ENCODE results near the gene GNAL.

Gene GNAL

DNA sequence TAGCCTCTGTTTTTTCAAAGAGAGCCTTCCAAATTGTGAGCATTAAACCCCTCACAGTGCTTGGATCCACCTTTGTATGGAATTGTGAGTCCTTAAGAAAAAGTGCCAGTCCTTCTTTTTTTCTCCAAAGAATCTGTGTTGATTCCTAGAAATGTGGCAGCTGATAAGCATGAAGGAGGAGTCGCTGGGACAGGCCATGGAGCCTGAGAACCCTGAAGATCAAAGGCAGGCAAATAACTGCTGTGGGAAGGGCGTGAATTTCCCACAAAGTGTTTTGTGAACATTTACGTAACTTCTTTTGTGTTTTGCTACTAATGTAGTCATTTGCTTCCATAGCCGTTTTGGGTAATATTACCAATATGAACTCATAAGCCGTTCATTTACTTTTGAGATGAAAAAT lies 134.5 kb downstream of the GNAL start:
- H2BK5ac ChIP-seq (ENCODE audit: low read depth, low read length, poor library complexity, severe bottlenecking) = no peak overlapping the region
- H4K8ac ChIP-seq (ENCODE audit: low read length) = no peak overlapping the region
- 39% methylated on average over 3 of the region's 5 CpGs for WGBS
- no peak overlapping the region for H2AFZ ChIP-seq (ENCODE audit: low read depth, low read length)
- no peak overlapping the region for H3K9ac ChIP-seq (ENCODE audit: low read length)
- no peaks in the 10 kb centered on the region for H3K27me3 ChIP-seq (ENCODE audit: control insufficient read depth in 1 of 2, insufficient read depth in 1 of 2, low read length in 2 of 2)
- H3K4me1 ChIP-seq (ENCODE audit: control insufficient read depth, insufficient read depth, low read depth, low read length) = no peaks in the 10 kb centered on the region
- H3K79me1 ChIP-seq (replicated peaks; ENCODE audit: low read length, poor library complexity, severe bottlenecking) = no peaks in the 10 kb centered on the region
- no peak overlapping the region for H3K23ac ChIP-seq (ENCODE audit: low read length in 2 of 2)
- H3K36me3 ChIP-seq (ENCODE audit: control insufficient read depth in 1 of 2, insufficient read depth in 2 of 2, low read depth in 1 of 2, low read length in 2 of 2) = no peaks in the 10 kb centered on the region
- H2BK120ac ChIP-seq (ENCODE audit: low read depth, low read length) = no peak overlapping the region
- H2AK5ac ChIP-seq (ENCODE audit: low read length, severe bottlenecking) = no peak overlapping the region
- no peak for DNase-seq
- no peak overlapping the region for H3K4me2 ChIP-seq (ENCODE audit: low read length, poor library complexity, severe bottlenecking)
- H3K9me3 ChIP-seq (ENCODE audit: control insufficient read depth, low read length) = no peaks in the 10 kb centered on the region
- H4K91ac ChIP-seq (ENCODE audit: low read length) = no peak overlapping the region
- no peak overlapping the region for H3K27ac ChIP-seq (ENCODE audit: low read length, poor library complexity, severe bottlenecking)
- H3K18ac ChIP-seq (ENCODE audit: low read depth in 1 of 2, low read length in 2 of 2) = no peak overlapping the region
- H3K4ac ChIP-seq (ENCODE audit: low read depth in 1 of 2, low read length in 2 of 2) = no peak overlapping the region
- no peak overlapping the region for H2BK12ac ChIP-seq (ENCODE audit: low read length in 2 of 2)
- no peak overlapping the region for H3K14ac ChIP-seq (ENCODE audit: low read length in 2 of 2)
- H3K4me3 ChIP-seq (ENCODE audit: insufficient read depth in 1 of 2, low read depth in 1 of 2, low read length in 2 of 2) = no peak overlapping the region
- H2BK15ac ChIP-seq (ENCODE audit: low read depth, poor library complexity, severe bottlenecking) = no peak overlapping the region

DNA sequence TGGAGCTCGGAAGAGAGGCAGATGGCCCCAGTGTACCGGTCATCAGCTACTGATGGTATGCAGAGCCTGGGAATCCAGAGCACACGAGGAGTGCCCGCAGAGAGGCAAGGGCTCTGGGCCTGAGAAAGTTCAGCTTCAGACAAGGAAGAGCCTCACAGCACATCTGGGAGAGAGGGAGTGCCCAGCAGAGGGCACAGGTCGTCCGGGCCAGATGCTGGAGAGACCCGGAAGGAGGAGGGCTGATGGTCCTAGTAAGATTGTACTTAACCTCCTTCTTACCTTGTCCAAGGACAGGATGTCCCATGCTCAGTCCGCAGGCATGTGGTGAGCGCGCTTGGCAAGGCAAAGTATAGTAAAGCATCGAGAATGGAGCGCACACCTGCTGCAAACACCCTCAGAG lies 137.8 kb downstream of the GNAL start:
- H3K4me3 ChIP-seq (ENCODE audit: insufficient read depth in 1 of 2, low read depth in 1 of 2, low read length in 2 of 2) = no peak overlapping the region
- H4K8ac ChIP-seq (ENCODE audit: low read length) = no peak overlapping the region
- no peak for DNase-seq
- no peaks in the 10 kb centered on the region for H3K27me3 ChIP-seq (ENCODE audit: control insufficient read depth in 1 of 2, insufficient read depth in 1 of 2, low read length in 2 of 2)
- no peak overlapping the region for H2BK120ac ChIP-seq (ENCODE audit: low read depth, low read length)
- H3K18ac ChIP-seq (ENCODE audit: low read depth in 1 of 2, low read length in 2 of 2) = no peak overlapping the region
- H4K91ac ChIP-seq (ENCODE audit: low read length) = no peak overlapping the region
- no peak overlapping the region for H2BK15ac ChIP-seq (ENCODE audit: low read depth, poor library complexity, severe bottlenecking)
- no peaks in the 10 kb centered on the region for H3K4me1 ChIP-seq (ENCODE audit: control insufficient read depth, insufficient read depth, low read depth, low read length)
- H3K23ac ChIP-seq (ENCODE audit: low read length in 2 of 2) = no peak overlapping the region
- H2AFZ ChIP-seq (ENCODE audit: low read depth, low read length) = no peak overlapping the region
- no peak overlapping the region for H3K4me2 ChIP-seq (ENCODE audit: low read length, poor library complexity, severe bottlenecking)
- no peak overlapping the region for H3K14ac ChIP-seq (ENCODE audit: low read length in 2 of 2)
- no peaks in the 10 kb centered on the region for H3K9me3 ChIP-seq (ENCODE audit: control insufficient read depth, low read length)
- no peak overlapping the region for H3K9ac ChIP-seq (ENCODE audit: low read length)
- 82% methylated on average over 10 of the region's 12 CpGs for WGBS
- no peak overlapping the region for H3K27ac ChIP-seq (ENCODE audit: low read length, poor library complexity, severe bottlenecking)
- H2BK12ac ChIP-seq (ENCODE audit: low read length in 2 of 2) = no peak overlapping the region
- H3K4ac ChIP-seq (ENCODE audit: low read depth in 1 of 2, low read length in 2 of 2) = no peak overlapping the region
- H3K36me3 ChIP-seq (ENCODE audit: control insufficient read depth in 1 of 2, insufficient read depth in 2 of 2, low read depth in 1 of 2, low read length in 2 of 2) = no peaks in the 10 kb centered on the region
- H3K79me1 ChIP-seq (replicated peaks; ENCODE audit: low read length, poor library complexity, severe bottlenecking) = no peaks in the 10 kb centered on the region
- no peak overlapping the region for H2AK5ac ChIP-seq (ENCODE audit: low read length, severe bottlenecking)
- no peak overlapping the region for H2BK5ac ChIP-seq (ENCODE audit: low read depth, low read length, poor library complexity, severe bottlenecking)

DNA sequence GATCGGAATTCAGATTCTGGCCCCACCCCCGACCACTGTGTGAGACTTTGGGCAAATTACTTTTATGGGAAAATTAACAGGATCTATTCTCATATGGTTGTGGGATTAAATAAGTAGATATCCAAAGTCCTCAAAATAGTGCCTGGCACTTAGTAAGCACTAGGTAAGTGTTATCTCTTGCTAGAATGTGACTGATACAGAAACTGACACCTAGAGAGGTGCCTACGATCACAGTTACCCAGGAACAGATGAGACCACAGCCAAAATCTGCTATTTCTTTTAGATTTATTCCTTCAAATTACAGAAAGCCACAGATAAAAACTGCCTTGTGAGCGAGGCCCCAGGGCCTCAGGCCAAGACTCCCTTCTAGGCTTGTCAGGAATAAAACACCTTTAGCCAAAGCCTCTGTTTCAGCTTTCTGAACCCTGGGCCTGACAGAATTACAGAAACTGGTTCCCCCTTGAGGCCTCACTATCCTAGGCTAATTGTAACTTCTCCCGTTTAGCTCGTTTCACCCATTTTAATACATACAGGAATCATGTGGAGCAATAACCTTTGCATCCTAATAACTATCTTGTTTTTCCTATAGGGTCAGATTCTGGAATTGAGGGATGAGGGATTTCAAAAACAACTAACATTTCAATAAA lies 139.8 kb downstream of the GNAL start:
- H4K8ac ChIP-seq (ENCODE audit: low read length) = no peak overlapping the region
- no peak overlapping the region for H2BK15ac ChIP-seq (ENCODE audit: low read depth, poor library complexity, severe bottlenecking)
- no peak for DNase-seq
- no peak overlapping the region for H3K14ac ChIP-seq (ENCODE audit: low read length in 2 of 2)
- H3K4ac ChIP-seq (ENCODE audit: low read depth in 1 of 2, low read length in 2 of 2) = no peak overlapping the region
- no peak overlapping the region for H3K4me2 ChIP-seq (ENCODE audit: low read length, poor library complexity, severe bottlenecking)
- H3K27me3 ChIP-seq (ENCODE audit: control insufficient read depth in 1 of 2, insufficient read depth in 1 of 2, low read length in 2 of 2) = no peaks in the 10 kb centered on the region
- no peaks in the 10 kb centered on the region for H3K4me1 ChIP-seq (ENCODE audit: control insufficient read depth, insufficient read depth, low read depth, low read length)
- H3K9me3 ChIP-seq (ENCODE audit: control insufficient read depth, low read length) = no peaks in the 10 kb centered on the region
- 97% methylated on average over 4 of the region's 6 CpGs for WGBS
- H4K91ac ChIP-seq (ENCODE audit: low read length) = no peak overlapping the region
- H3K36me3 ChIP-seq (ENCODE audit: control insufficient read depth in 1 of 2, insufficient read depth in 2 of 2, low read depth in 1 of 2, low read length in 2 of 2) = no peaks in the 10 kb centered on the region
- no peak overlapping the region for H2BK12ac ChIP-seq (ENCODE audit: low read length in 2 of 2)
- no peak overlapping the region for H3K9ac ChIP-seq (ENCODE audit: low read length)
- H2AFZ ChIP-seq (ENCODE audit: low read depth, low read length) = no peak overlapping the region
- H3K18ac ChIP-seq (ENCODE audit: low read depth in 1 of 2, low read length in 2 of 2) = no peak overlapping the region
- no peak overlapping the region for H2BK5ac ChIP-seq (ENCODE audit: low read depth, low read length, poor library complexity, severe bottlenecking)
- H3K79me1 ChIP-seq (replicated peaks; ENCODE audit: low read length, poor library complexity, severe bottlenecking) = no peaks in the 10 kb centered on the region
- H3K4me3 ChIP-seq (ENCODE audit: insufficient read depth in 1 of 2, low read depth in 1 of 2, low read length in 2 of 2) = no peak overlapping the region
- no peak overlapping the region for H3K23ac ChIP-seq (ENCODE audit: low read length in 2 of 2)
- no peak overlapping the region for H2AK5ac ChIP-seq (ENCODE audit: low read length, severe bottlenecking)
- no peak overlapping the region for H3K27ac ChIP-seq (ENCODE audit: low read length, poor library complexity, severe bottlenecking)
- H2BK120ac ChIP-seq (ENCODE audit: low read depth, low read length) = no peak overlapping the region

DNA sequence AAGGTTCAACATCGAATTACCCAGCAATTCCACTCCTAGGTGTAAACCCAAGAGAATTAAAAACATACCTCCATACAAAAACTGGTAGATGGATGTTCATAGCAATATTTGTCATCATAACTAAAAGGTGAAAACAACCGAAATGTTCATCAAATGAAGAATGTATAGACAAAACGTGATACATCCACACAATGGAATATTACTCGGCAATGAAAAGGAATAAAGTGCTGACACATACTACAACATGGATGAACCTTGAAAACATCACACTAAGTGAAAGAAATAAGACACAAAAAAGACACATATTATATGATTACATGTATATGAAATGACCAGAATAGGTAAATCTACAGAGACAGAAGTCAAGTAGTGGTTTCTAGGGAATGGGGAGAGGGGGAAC lies 141.5 kb downstream of the GNAL start:
- Histone ChIP-seq H3K4ac (ENCODE audit: low read depth in 1 of 2, low read length in 2 of 2) (no peak overlapping the region), H2BK15ac (ENCODE audit: low read depth, poor library complexity, severe bottlenecking) (no peak overlapping the region), H2BK12ac (ENCODE audit: low read length in 2 of 2) (no peak overlapping the region), H3K4me3 (ENCODE audit: insufficient read depth in 1 of 2, low read depth in 1 of 2, low read length in 2 of 2) (no peak overlapping the region), H4K8ac (ENCODE audit: low read length) (no peak overlapping the region), H3K9ac (ENCODE audit: low read length) (no peak overlapping the region), H3K14ac (ENCODE audit: low read length in 2 of 2) (no peak overlapping the region), H3K23ac (ENCODE audit: low read length in 2 of 2) (no peak overlapping the region), H2AK5ac (ENCODE audit: low read length, severe bottlenecking) (no peak overlapping the region), H3K27me3 (ENCODE audit: control insufficient read depth in 1 of 2, insufficient read depth in 1 of 2, low read length in 2 of 2) (no peaks in the 10 kb centered on the region), H3K9me3 (ENCODE audit: control insufficient read depth, low read length) (no peaks in the 10 kb centered on the region), H3K18ac (ENCODE audit: low read depth in 1 of 2, low read length in 2 of 2) (no peak overlapping the region), H2AFZ (ENCODE audit: low read depth, low read length) (no peak overlapping the region), H3K4me2 (ENCODE audit: low read length, poor library complexity, severe bottlenecking) (no peak overlapping the region), H4K91ac (ENCODE audit: low read length) (no peak overlapping the region), H2BK120ac (ENCODE audit: low read depth, low read length) (no peak overlapping the region), H3K4me1 (ENCODE audit: control insufficient read depth, insufficient read depth, low read depth, low read length) (no peaks in the 10 kb centered on the region), H3K27ac (ENCODE audit: low read length, poor library complexity, severe bottlenecking) (no peak overlapping the region), H3K36me3 (ENCODE audit: control insufficient read depth in 1 of 2, insufficient read depth in 2 of 2, low read depth in 1 of 2, low read length in 2 of 2) (no peaks in the 10 kb centered on the region), H2BK5ac (ENCODE audit: low read depth, low read length, poor library complexity, severe bottlenecking) (no peak overlapping the region), H3K79me1 (replicated peaks; ENCODE audit: low read length, poor library complexity, severe bottlenecking) (no peaks in the 10 kb centered on the region)
- 93% methylated on average over 3 of the region's 4 CpGs for WGBS
- no peak for DNase-seq

Data from mesenchymal stem cell (in vitro differentiated cells and primary cell).